Measurements from ENCODE around the gene FOSL2. TPM values are rescaled to one million over a fixed set of nuclear protein-coding genes. Genes with fewer than 3 reads are reported as not detected.

Gene FOSL2
- total RNA-seq, 1 experiment from 2014 or later, result 44.8 TPM

DNA sequence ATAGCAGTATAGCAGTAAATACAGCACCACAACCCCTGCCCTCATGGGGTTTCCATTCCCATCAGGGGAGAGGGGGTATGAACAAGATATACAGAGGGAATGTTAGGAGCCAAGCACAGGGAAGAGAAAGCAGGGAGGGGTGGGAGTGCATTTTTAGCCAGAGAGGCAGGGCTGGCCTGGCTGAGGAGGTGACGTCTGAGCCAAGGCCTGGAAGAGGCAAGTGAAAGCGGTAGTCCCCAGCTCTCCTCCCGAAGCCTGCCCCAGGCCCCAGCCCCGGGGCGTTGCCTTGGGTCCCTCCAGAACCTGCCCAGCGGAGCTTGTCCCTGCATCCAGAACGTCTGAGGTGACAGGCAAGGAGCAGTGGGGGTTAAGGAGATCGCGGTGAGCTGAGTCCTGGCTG lies 45.1 kb upstream of the FOSL2 start:
- Histone ChIP-seq H3K79me2 (ENCODE audit: insufficient read depth, low read length) (no peaks in the 10 kb centered on the region), H3K9me3 (ENCODE audit: control insufficient read depth in 1 of 2, insufficient read depth in 1 of 2, low read depth in 1 of 2, low read length in 2 of 2) (no peaks in the 10 kb centered on the region), H3K4me1 (ENCODE audit: control insufficient read depth in 1 of 2, insufficient read depth in 2 of 2, low read length in 2 of 2) (peaks cover 0 to 2% of the 10 kb centered on the region in 2 experiments; a peak in 3 of 4 replicates), H3K9ac (ENCODE audit: low read length) (no peak overlapping the region), H4K20me1 (ENCODE audit: insufficient read depth) (no peaks in the 10 kb centered on the region), H3K4me2 (ENCODE audit: low read length) (no peak overlapping the region), H3K4me3 (replicated peaks in 1 of 2; ENCODE audit: low read depth in 1 of 2, low read length in 2 of 2) (no peak overlapping the region), H3K27me3 (ENCODE audit: insufficient read depth, low read length) (no peaks in the 10 kb centered on the region), H2AFZ (ENCODE audit: low read depth, low read length, poor library complexity, severe bottlenecking) (no peak overlapping the region), H3K27ac (ENCODE audit: low read depth, low read length) (no peak overlapping the region), H3K36me3 (ENCODE audit: control insufficient read depth in 1 of 2, insufficient read depth in 2 of 2, low read length in 2 of 2) (no peaks in the 10 kb centered on the region), H3K9me2 (ENCODE audit: insufficient read depth) (no peaks in the 10 kb centered on the region)
- TF ChIP-seq EZH2 (IDR thresholded peaks at IDR 0.05) (no peak), CEBPB (IDR thresholded peaks at IDR 0.05; ENCODE audit: low read depth) (no peak), EGR1 (IDR thresholded peaks at IDR 0.05; ENCODE audit: low read depth) (no peak), ZNF274 (IDR thresholded peaks at IDR 0.05; ENCODE audit: low read depth, low read length) (no peak)
- no peak for ATAC-seq
- ChIA-PET RAD21 (ENCODE audit: low non-redundant PET in 1 of 2, low total read pairs in 2 of 2, uncharacterized antibody in 2 of 2, unreplicated experiment in 2 of 2) (no interaction called here), CTCF (no interaction called here), POLR2A (no interaction called here)
- no peak for DNase-seq (ENCODE audit: low read depth, low spot score)
- intact Hi-C loops (cut with micrococcal nuclease), result no loop called here
- no TSS peak for BruUV-seq (replicated peaks)

GRCh38 chr2:28348149-28348567 lies 44.5 kb upstream of the FOSL2 start:
- no peak overlapping the region for H3K27ac ChIP-seq (ENCODE audit: low read depth, low read length)
- H3K9me3 ChIP-seq (ENCODE audit: control insufficient read depth in 1 of 2, insufficient read depth in 1 of 2, low read depth in 1 of 2, low read length in 2 of 2), result no peaks in the 10 kb centered on the region
- no peaks in the 10 kb centered on the region for H3K27me3 ChIP-seq (ENCODE audit: insufficient read depth, low read length)
- no peak overlapping the region for H3K4me3 ChIP-seq (replicated peaks in 1 of 2; ENCODE audit: low read depth in 1 of 2, low read length in 2 of 2)
- no peaks in the 10 kb centered on the region for H4K20me1 ChIP-seq (ENCODE audit: insufficient read depth)
- ChIA-PET POLR2A (no interaction called here), RAD21 (ENCODE audit: low non-redundant PET in 1 of 2, low total read pairs in 2 of 2, uncharacterized antibody in 2 of 2, unreplicated experiment in 2 of 2) (no interaction called here), CTCF (no interaction called here)
- no peaks in the 10 kb centered on the region for H3K36me3 ChIP-seq (ENCODE audit: control insufficient read depth in 1 of 2, insufficient read depth in 2 of 2, low read length in 2 of 2)
- DNase-seq (ENCODE audit: low read depth, low spot score) (no peak), ATAC-seq (no peak)
- H2AFZ ChIP-seq (ENCODE audit: low read depth, low read length, poor library complexity, severe bottlenecking), result no peak overlapping the region
- H3K9ac ChIP-seq (ENCODE audit: low read length), result no peak overlapping the region
- H3K4me1 ChIP-seq (ENCODE audit: control insufficient read depth in 1 of 2, insufficient read depth in 2 of 2, low read length in 2 of 2), result no peaks in the 10 kb centered on the region
- no TSS peak for BruUV-seq (replicated peaks)
- intact Hi-C loops (cut with micrococcal nuclease), result no loop called here
- H3K4me2 ChIP-seq (ENCODE audit: low read length), result no peak overlapping the region
- no peaks in the 10 kb centered on the region for H3K79me2 ChIP-seq (ENCODE audit: insufficient read depth, low read length)
- no peaks in the 10 kb centered on the region for H3K9me2 ChIP-seq (ENCODE audit: insufficient read depth)
- TF ChIP-seq ELF1 (IDR thresholded peaks at IDR 0.05; ENCODE audit: borderline replicate concordance, low read depth), result no peak
- TF ChIP-seq SP1 (IDR thresholded peaks at IDR 0.05; ENCODE audit: low read depth), result no peak
- TF ChIP-seq EGR1 (IDR thresholded peaks at IDR 0.05; ENCODE audit: low read depth), result no peak
- TF ChIP-seq POLR2A (IDR thresholded peaks at IDR 0.05; ENCODE audit: borderline replicate concordance, extremely low read depth, insufficient read depth, insufficient read length), result no peak
- no peak for TF ChIP-seq TCF7L2 (IDR thresholded peaks at IDR 0.05; ENCODE audit: borderline replicate concordance, extremely low read depth, insufficient read depth, insufficient read length)
- no peak for TF ChIP-seq ZNF274 (IDR thresholded peaks at IDR 0.05; ENCODE audit: low read depth, low read length)
- TF ChIP-seq EZH2phosphoT487 (IDR thresholded peaks at IDR 0.05; ENCODE audit: borderline replicate concordance), result no peak
- TF ChIP-seq ZFX (IDR thresholded peaks at IDR 0.05), result no peak
- no peak for TF ChIP-seq ZBTB33 (IDR thresholded peaks at IDR 0.05; ENCODE audit: extremely low read depth, insufficient replicate concordance, low read length)
- TF ChIP-seq, protein P1, sequence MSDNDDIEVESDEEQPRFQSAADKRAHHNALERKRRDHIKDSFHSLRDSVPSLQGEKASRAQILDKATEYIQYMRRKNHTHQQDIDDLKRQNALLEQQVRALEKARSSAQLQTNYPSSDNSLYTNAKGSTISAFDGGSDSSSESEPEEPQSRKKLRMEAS (IDR thresholded peaks at IDR 0.05), result no peak
- TF ChIP-seq, protein P2, sequence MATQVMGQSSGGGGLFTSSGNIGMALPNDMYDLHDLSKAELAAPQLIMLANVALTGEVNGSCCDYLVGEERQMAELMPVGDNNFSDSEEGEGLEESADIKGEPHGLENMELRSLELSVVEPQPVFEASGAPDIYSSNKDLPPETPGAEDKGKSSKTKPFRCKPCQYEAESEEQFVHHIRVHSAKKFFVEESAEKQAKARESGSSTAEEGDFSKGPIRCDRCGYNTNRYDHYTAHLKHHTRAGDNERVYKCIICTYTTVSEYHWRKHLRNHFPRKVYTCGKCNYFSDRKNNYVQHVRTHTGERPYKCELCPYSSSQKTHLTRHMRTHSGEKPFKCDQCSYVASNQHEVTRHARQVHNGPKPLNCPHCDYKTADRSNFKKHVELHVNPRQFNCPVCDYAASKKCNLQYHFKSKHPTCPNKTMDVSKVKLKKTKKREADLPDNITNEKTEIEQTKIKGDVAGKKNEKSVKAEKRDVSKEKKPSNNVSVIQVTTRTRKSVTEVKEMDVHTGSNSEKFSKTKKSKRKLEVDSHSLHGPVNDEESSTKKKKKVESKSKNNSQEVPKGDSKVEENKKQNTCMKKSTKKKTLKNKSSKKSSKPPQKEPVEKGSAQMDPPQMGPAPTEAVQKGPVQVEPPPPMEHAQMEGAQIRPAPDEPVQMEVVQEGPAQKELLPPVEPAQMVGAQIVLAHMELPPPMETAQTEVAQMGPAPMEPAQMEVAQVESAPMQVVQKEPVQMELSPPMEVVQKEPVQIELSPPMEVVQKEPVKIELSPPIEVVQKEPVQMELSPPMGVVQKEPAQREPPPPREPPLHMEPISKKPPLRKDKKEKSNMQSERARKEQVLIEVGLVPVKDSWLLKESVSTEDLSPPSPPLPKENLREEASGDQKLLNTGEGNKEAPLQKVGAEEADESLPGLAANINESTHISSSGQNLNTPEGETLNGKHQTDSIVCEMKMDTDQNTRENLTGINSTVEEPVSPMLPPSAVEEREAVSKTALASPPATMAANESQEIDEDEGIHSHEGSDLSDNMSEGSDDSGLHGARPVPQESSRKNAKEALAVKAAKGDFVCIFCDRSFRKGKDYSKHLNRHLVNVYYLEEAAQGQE (IDR thresholded peaks at IDR 0.05; ENCODE audit: low read depth), result no peak
- no peak for TF ChIP-seq FOSL1 (IDR thresholded peaks at IDR 0.05; ENCODE audit: low read depth)
- TF ChIP-seq CBX3 (IDR thresholded peaks at IDR 0.05; ENCODE audit: low read depth), result no peak
- TF ChIP-seq JUND (IDR thresholded peaks at IDR 0.05), result no peak
- no peak for TF ChIP-seq YY1 (IDR thresholded peaks at IDR 0.05; ENCODE audit: extremely low read depth, insufficient replicate concordance, low read depth, low read length)
- no peak for TF ChIP-seq POLR2AphosphoS5 (IDR thresholded peaks at IDR 0.05; ENCODE audit: low read depth, low read length)

All from HCT116 (cell line).